A549 treated with ZK216348 at 1 μM for 4 hours (cell line): ENCODE results near the gene RNF180. TPM values are rescaled to one million over a fixed set of nuclear protein-coding genes. Genes with fewer than 3 reads are reported as not detected.

ENCODE experiments used
- total RNA-seq: library from RNA; stranded (reverse); fragments of 200-300 nt; extraction: Qiagen RNA extraction; gene quantifications from 5 replicates; pipeline ENCODE4 v1.2.3, GENCODE V29; 2022; ENCODE audit warnings: low read depth

Gene RNF180, protein sequence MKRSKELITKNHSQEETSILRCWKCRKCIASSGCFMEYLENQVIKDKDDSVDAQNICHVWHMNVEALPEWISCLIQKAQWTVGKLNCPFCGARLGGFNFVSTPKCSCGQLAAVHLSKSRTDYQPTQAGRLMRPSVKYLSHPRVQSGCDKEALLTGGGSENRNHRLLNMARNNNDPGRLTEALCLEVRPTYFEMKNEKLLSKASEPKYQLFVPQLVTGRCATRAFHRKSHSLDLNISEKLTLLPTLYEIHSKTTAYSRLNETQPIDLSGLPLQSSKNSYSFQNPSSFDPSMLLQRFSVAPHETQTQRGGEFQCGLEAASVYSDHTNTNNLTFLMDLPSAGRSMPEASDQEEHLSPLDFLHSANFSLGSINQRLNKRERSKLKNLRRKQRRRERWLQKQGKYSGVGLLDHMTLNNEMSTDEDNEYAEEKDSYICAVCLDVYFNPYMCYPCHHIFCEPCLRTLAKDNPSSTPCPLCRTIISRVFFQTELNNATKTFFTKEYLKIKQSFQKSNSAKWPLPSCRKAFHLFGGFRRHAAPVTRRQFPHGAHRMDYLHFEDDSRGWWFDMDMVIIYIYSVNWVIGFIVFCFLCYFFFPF
- 0.29 to 0.57 TPM (median 0.39 TPM) in 5 replicates for total RNA-seq

DNA sequence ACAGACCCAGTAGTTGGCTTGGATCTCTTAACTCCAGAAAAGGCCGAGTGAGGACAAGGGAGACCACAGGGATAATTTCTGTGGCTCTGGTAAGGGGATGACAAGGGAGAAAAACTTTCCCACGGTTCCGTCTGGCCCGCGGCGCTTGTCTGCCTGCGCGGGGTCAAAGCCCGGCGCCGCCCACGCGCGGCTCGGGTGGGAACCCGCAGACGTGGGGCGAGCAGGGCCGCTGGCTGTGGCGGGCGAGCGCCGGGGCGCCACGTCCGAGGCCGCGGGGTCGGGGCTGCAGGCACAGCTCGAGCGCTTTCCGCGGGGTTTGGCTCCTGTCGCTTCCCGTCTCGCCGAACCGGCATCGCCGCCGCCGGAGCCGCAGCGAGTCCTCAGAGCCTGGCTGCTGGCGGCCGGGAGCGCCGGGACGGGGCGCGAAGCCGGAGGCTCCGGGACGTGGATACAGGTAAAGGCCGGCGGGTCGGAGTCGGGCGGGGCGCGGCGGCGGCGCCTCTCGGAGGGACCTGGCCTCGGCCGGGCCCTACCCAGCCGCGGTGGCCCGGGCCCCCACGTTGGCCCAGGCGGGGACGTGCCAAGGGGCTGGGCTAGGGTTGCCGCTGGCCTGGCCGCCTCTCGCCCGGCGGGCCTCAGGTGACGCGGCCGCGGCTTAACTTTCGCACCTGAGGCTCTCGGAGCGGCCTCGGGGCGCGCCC lies at the start of gene RNF180:
Gene RNF180, plus strand, starts transcription at position 344 of the 701 bp plus-strand sequence. CDS start 34,965 bp downstream, outside the sequence.

Other genes starting within 250 kb of the RNF180 start
- gene HTR1A, start 203.4 kb upstream of the RNF180 start, total RNA-seq = not detected in 5 replicates